Stimulated activated CD8-positive, alpha-beta memory T cell treated with anti-CD3 and anti-CD28 coated beads, Interleukin-4, amount 100 ng/mL, for 4 hours (primary cell): Measurements from ENCODE around the gene SLC39A1.
"Not testable (repeated sequence)": the region's sequence is repeated elsewhere in the genome, so short reads cannot be mapped to it uniquely, and the experiment has no call there.

ENCODE experiments used
- DNase-seq, 2 donors: peaks; one replicate each; pipeline ENCODE4 v3.0.0-alpha.2; 2020; ENCODE audit warnings: low read depth in 2 of 2, low spot score in 1 of 2

The SLC39A1 gene

DNA sequence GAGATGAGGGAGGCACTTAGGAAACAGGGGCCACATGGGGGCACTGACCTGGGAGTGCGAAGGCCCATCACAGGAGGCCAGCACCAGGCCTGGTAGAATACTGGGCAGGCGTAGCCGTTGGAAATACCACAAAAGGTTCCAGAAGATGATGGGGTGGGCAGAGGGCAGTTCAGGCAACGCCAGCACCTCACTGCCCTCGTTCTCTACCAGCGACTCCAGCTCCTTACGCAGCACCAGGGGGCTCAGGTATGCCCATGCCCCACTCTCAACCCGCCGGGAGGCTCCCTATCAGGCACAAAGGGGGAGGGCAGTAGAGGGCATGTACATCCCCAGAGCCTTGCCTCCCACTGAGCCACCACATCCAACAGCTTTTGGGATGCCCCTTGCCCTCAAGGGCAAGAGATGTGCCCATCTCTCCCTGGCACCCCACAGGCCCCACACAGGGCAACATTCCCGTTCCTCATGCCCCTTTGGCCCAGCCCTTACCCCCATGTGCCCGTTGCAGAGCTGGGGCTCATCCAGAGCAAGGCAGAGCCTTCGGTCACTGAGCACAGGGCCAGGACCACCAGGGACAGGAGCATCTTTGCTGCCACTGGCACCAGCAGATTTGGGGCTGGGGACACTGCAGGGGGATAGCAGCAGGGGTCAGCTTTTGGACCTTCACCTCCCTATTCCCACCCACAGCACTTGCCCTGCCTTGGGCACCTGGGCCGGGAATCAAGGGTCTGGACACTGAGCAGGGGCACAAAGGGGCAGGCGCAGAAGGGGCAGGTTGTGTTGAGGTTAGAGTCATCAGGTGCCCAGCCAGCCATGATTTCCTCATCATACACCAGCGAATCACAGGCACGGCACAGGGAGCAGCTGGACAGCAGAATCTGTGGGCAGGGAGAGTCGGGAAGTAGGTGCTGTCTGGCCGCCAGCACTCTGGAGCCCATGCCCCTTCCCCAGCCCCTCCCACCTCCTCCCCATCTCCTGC is 30.9 kb downstream of the SLC39A1 start:
- no peak for DNase-seq

DNA sequence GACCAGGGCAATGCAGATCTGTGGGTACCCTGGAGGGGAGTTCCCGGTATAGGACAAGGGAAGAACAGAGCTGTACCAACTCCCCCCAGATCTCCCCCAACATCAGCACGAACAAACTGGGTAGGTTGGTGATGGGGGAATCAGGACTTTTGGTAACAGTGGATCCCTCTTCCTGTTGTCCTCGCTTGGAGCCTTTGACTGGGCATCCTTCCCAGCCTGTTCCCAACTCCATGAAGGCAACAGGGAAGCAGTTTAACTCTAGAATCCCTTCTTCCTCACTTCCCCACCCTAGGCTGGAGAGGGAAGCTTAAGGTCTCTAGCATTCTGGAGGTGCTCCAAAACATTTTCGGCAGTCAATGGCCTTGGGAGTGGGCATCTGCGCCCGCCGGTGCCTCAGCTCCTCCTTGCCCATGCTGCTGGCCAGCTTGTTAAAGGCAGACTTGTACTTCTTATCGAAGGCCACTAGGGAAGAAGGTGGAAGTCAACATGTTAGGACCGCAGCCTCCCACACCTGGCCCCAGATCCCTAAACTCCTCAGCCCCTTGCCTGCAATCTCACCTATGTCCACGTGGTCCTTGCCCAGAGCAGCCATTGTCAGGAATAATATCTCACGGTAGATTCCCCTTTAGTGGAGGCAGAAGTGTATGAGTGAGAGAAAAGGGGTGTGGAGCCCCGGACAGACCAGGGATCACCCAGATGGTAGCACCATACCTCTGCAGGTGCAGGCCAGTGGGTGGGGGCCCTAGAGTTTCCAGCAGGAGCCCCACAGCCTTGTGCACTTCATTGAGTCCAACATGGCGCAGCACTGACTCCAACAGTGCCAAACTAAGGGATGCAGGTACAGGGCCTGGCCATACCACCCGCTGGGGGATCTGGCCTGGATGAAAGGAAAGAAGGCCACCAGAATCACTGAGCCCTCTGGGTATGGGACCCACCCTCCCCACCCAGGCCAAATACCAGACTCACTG is 33.1 kb downstream of the SLC39A1 start:
- DNase-seq: no peak

DNA sequence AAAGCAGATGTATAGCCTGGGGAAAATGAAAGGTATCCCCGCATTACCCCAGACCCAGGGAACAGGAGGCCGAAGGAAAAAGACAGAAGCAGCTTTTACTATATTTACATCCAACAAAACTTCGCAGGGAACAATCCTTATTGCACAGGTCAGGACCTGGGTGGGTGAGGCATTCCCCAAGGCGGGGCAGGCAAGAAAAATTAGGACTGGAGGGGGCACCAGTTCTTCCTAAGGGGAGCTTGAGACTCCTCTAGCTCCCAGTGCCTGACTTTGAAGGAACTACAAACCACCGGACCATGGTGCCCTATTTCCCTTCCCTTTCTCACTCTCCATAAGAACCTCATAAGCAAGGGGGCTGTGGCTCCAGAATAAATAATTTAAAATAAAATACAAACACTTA is 33.9 kb downstream of the SLC39A1 start:
- DNase-seq: no peak

DNA sequence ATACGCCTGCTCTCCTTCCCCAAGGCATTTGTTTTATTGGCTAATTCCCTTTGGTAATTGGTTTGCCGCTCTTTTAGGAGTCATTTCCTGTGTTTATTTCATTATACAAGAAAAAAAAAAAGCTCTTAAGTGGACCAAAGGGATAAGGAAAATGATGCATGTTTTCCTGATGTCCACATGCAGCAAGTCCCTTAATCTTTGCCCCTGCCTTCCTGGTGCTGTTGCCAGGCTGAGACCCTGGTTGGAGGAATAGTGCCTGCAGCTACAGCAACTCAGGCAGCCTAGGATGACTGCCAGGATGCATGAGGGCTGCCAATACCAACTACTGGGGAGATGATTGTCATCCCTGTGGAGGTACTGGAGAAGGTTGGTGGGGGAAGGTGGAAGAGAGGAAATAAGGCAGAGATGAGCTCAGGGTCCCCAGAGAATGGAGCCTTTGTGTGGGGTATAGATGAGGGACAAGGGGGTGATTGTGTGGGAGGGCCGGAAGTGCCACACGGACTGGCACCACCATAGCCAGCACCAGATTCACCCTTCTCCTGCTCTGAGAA is 34.5 kb downstream of the SLC39A1 start:
- DNase-seq: no peak

DNA sequence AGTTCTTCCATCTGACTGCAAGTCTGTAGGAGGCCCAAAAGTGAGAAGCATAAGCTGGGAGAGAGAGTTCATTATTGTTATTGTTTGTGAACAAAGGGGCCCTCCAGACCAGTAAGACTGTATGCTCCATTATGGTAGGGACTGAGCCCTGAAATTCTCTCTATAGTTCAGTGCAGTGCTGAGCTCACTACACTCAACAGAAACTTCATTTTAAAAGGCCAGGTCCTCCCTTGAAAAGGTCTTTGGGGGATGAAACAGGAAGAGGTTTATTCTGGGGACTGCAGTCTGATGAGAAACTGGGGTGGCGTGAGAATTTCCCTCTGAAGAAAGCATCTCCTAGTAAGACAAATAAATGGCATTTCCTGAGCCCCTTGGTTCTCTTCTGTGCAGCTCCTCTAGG is 35.1 kb downstream of the SLC39A1 start:
- DNase-seq: no peak

DNA sequence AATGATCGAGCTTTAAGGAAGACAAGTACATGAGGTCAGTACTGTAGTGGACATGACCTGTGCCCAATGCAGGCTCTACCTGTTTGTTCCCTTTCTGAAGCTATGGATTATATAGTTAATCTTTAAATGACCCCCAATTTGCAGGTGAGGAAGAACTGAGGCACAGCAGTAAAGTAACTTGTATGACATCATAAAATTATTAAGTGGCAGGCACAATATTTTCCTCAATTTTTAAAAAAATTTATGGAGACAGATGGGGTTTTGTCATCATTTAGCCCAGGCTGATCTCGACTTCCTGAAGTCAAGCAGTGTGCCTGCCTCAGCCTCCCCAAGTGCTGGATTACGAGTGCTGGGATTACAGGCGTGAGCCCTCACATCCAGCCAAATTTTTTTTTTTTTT is 36.9 kb downstream of the SLC39A1 start:
- DNase-seq: no peak

DNA sequence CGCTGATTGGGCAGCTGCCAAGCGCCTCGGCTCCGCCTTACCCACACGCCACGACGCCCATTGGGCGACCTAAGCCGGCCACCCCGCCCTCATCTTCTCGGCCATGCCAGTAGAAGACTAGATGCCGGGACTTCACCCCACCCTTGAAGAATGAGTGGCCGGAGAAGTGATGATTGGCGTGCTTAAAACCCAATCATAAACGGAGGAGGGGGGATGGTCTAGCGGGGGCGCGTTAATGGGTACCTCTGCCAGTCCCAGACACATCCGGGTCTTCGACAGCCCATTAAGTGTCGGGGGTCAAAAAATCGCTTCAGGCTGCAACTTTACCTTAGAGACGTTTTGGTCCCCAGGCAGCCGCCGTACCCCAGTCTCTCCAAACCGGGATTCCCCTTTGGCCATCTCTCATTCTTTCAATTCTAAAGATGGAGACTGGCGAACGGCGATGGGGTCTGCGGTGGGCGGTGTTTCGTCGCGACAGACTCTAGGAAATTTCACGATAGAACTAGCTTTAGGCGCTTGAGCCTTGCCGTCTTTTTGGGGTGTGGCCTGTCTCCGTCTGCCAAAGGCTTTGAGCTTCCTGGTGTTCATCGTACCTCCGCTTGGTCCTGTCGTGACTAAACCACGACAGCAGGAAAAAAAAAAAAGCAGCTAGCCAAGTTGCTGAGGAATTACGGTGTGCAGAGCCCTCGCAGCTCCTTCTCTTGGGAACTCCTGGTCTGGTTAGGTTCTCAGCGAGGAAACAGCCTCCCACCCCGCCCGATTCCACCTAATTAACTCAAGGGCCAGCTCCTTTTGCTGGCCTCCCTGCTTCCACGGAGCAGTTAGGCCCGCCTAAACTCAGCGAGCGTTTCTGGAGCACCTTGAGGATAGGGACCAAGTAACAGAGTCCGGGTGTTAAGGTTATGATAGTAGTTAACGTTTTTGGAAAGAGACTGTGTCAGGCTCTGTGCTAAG is 40.1 kb downstream of the SLC39A1 start, which contains the start of gene GATAD2B:
TSS of gene GATAD2B (minus strand) at position 1 of the 954 bp plus-strand sequence. CDS start 94,625 bp downstream, outside the sequence.
- peak; percentile 97 to 99 for DNase-seq

DNA sequence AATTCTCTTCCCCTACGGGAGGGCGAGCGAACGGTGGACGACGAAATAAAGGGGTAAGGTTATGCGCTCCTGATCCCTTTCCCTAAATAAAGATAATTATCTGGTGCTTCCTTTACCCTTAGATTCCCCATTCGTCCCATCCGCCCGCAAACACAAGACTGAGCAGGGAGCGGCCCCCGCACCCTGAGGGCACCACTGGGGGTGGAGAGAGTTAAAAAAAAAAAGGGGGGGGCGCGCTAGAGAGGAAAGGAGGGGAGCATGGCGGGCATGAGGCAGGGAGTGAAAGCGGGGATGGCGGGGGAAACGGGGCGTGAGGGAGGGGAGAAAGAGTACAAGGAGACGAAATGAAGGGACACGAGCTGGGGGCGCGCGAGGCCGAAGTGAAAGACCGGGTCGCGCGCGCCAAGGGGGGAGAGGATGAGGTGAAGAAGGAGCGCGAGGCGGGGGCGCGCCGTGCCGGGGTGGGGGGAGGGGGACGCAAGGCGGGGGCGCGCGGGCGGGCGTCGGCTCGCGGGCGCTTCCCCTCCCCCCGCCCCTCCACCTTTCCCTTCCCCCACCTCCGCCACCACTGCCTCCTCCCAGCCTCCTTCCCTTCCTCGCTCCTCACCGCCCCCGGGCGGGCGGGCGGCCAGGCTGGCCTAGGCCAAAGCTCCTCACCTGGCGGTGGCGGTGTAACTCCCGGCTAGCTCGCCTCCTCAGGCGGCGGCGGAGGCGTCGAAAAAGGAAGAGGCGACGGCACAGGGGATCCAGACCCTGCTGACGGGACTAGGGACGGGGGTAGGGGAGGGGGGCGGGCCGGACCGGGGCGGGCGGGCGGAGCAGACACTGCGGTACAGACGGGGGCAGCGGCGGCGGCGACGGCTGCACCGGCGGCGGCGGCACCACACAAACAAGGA is 41.0 kb downstream of the SLC39A1 start:
- DNase-seq: peak; percentile 14 to 43

DNA sequence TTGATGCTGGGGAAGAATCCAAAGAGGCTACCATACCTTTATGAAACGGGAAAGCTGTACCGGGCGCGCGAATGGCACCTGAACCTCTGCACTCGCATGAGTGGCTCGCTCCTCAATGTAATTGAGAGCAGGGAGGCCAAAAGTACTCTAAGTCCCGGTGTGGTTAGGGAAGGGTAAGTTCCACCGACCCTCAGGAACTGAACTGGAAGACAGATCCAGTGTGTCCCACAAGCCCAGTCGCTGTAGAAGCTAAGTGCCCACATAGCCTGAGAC is 41.6 kb downstream of the SLC39A1 start:
- no peak for DNase-seq

DNA sequence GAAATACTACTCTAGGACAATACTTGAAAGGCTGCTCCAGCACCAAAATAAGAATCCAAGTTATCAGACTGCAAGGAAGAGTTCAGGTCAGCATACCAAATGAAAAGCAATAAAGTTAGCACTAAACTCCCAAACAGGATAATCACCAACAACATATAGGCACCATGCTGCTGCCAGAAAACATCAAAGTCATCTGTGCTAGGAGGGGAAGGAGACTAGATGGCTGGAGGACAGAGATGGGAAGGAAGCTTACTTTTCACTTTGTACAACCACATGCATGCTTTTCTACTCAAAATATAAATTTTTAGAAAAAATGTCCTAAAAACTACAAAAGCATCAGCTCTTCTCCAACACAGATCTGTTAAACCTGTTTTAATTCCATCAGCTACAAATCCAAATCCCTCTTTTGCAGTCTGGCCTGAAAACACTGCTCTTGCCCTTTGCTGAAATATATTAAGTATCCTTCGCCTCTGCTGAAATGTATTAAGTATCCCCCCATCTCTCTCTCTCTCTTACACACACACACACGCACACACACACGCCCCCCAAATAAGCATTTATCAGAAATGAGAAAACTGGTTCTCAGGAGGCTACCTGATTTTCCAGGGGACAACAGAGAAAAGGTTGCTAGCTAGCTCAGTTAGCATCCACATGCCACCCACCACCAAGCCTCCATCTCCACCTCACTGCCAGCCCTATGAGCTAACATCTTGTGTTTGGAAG is 42.1 kb downstream of the SLC39A1 start:
- no peak for DNase-seq

DNA sequence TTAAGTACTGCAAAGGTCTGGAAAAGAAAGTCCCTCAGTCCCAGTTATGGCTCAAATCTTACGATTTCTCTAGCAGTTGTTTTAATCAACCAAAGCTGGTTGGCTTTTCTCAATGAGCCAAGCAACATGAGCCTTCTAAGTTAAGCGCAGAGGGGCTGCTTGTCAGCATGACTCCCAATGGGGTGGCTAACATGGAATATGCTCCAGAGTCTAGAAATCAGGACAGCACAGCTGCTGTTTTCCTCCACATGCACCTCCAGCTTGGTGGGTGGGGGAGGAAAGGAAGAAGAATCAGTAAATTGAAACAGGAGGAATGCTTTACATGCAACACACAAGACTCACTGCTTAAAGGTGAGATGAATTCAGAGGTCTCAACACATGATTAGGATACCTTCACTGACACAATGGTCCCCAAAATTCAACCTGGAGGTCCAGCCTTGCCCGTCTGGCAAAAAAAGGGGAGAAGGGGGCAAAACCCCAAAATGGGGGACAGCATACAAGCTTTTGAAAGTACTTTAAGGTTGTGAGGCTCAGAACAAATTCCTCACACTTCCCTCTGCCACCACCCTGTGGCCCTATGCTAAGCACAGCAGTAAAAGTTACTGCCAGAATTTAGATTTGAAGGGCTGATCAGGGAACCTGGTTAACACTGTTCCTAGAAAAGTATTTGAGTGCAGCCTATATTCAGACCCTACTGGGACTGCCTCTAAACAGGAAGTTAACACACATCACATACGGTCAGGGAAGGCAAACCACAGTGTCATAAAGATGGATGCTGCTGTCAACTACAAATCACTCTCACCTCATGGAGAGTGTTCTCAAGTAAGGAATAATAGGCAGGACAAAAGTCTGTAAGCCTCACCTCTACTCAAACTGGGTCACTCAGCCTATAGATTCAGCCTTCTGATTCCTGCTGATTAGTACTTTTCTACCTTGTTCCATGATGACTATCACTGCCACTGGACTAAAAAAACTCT is 43.2 kb downstream of the SLC39A1 start:
- DNase-seq: no peak

DNA sequence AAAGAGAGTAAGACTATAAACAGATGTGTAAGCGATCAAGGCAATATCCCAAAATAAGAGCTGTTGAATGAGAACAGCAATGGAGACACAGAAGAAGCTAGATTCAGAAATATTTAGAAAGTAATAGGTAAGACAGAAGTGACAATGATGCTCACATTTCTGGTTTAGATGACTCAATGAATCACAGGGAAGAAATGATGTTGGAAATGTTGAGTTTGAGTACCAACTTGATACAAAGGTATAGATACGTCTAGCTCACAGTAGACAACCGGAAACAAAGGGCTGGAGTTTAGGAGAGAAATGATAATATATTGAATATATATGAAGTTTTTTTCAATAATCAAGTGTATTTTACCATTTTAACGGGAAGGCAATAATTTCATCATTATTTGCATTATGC is 47.0 kb downstream of the SLC39A1 start:
- no peak for DNase-seq

DNA sequence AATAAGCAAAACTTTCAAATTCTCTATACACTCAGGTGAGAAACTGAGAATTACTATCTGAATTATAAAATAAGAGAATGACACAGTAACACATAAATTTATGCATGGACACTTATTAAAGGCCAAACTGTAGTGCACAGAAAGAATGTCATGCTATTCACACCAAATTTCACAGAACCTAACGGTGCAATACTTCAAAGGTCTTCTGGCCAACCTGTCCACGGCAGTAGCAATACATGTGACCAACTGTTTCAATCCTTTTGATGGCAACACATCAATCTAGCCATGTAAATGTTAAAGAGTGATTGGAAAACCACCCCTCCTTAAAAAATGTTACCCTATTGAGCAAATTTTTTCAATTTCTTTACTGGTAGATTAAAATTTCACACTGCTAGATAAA is 51.0 kb downstream of the SLC39A1 start:
- no peak for DNase-seq

DNA sequence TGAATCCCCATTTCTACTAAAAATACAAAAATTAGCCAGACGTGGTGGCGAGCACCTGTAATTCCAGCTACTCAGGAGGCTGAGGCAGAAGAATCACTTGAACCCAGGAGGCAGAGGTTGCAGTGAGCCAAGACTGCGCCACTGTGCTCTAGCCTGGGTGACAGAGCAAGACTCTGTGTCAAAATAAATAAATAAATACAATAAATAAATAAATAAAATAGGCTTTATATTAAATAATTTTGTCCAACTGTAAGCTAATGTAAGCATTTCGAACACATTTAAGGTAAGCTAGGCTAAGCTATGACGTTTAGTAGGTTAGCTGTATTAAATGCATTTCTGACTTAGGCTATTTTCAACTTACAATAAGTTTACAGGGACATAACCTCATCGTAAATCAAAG is 52.8 kb downstream of the SLC39A1 start:
- not testable (repeated sequence) for DNase-seq
